NCI-H82 treated with DMSO at 0.1 percent for 48 hours (cell line): Measurements from ENCODE around the gene RPTOR.

Source experiments
- DNase-seq: peaks from one replicate; lab custom pipeline; 2025; ENCODE audit not compliant: unreplicated experiment; lab: John Stamatoyannopoulos, UW

The RPTOR gene

GRCh38 chr17:80822700-80823410, 278.2 kb downstream of the RPTOR start:
- DNase-seq = no peak

- DNase-seq = no peak
These were observed 280.2 kb downstream of the RPTOR start for GRCh38 chr17:80824549-80825470.

- DNase-seq = no peak
These were observed 281.1 kb downstream of the RPTOR start for GRCh38 chr17:80825471-80826345.

- no peak for DNase-seq
These were observed 281.8 kb downstream of the RPTOR start for GRCh38 chr17:80826346-80826954.

- no peak for DNase-seq
These were observed 282.5 kb downstream of the RPTOR start for GRCh38 chr17:80826955-80827645.

GRCh38 chr17:80827646-80828643, 283.3 kb downstream of the RPTOR start:
- DNase-seq = no peak

GRCh38 chr17:80829166-80829813, 284.7 kb downstream of the RPTOR start:
- DNase-seq = no peak

- no peak for DNase-seq
These were observed 285.6 kb downstream of the RPTOR start for GRCh38 chr17:80830020-80830780.

- no peak for DNase-seq
These were observed 286.9 kb downstream of the RPTOR start for GRCh38 chr17:80831491-80831890.

- no peak for DNase-seq
These were observed 287.6 kb downstream of the RPTOR start for GRCh38 chr17:80832266-80832676.

- DNase-seq = peak; percentile 98
These were observed 288.4 kb downstream of the RPTOR start for GRCh38 chr17:80832888-80833583.

GRCh38 chr17:80833952-80834892, 289.6 kb downstream of the RPTOR start:
- DNase-seq = no peak

GRCh38 chr17:80834893-80835275, 290.2 kb downstream of the RPTOR start:
- DNase-seq = peak; percentile 9

- DNase-seq = no peak
These were observed 291.4 kb downstream of the RPTOR start for GRCh38 chr17:80835816-80836657.

- DNase-seq = no peak
These were observed 292.0 kb downstream of the RPTOR start for GRCh38 chr17:80836658-80836965.
